Posterior vena cava (tissue), 2 donors: ENCODE data around the gene CCDC86. TPM values are rescaled to one million over a fixed set of nuclear protein-coding genes. Genes with fewer than 3 reads are reported as not detected.

ENCODE experiments used
- DNase-seq: peaks from one replicate; pipeline ENCODE4 v3.0.0-alpha.2; 2020; ENCODE audit warnings: low spot score
- intact Hi-C, 2 donors: fragments of 100-400 bp; cut with DNase I; formaldehyde crosslinking; loops; one replicate each; pipeline versions ENCODE4 v1.14.1 to v1.14.2; 2022 to 2023
- total RNA-seq, 2 donors: library from RNA; stranded (reverse); fragmentation: NEBNext Ultra II Directional; extraction: Animal tissue kit (Norgen Biotek cat#: 25700); gene quantifications; one replicate each; pipeline ENCODE4 v1.2.1, GENCODE V29; 2021
- donor health status: DM: yes; HTN: yes; CAD: no.
- donor health status: DM: yes; HTN: yes; CAD: no.

CCDC86 gene
- total RNA-seq, 2 donors from 2014 or later = 14.9 to 21.9 TPM

DNA sequence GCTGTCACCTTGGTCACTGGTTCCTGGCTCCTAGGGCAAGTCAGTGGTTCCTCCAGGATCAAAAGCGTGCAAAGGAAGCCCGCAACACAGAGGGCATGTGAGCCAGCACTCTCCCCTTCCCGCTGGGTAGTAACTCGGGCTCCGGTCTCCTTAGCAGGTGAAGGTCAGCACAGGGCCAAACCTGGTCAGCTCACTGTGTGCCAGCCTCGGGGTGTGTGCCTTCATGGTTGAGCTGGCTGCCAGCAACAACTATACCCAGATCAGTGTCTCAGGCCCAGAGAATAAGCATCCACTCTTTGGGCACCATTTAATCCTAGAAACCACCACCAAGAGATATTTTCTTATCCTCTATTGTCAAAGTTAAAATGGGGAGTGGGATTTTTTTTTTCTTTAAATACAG, 16.1 kb upstream of the CCDC86 start:
- DNase-seq = no peak
- intact Hi-C loops = loop anchor here in 1 of 2 donors (10.0 kb wide), 1 partner anchor 299 kb away; no protein-coding TSS in a partner anchor

DNA sequence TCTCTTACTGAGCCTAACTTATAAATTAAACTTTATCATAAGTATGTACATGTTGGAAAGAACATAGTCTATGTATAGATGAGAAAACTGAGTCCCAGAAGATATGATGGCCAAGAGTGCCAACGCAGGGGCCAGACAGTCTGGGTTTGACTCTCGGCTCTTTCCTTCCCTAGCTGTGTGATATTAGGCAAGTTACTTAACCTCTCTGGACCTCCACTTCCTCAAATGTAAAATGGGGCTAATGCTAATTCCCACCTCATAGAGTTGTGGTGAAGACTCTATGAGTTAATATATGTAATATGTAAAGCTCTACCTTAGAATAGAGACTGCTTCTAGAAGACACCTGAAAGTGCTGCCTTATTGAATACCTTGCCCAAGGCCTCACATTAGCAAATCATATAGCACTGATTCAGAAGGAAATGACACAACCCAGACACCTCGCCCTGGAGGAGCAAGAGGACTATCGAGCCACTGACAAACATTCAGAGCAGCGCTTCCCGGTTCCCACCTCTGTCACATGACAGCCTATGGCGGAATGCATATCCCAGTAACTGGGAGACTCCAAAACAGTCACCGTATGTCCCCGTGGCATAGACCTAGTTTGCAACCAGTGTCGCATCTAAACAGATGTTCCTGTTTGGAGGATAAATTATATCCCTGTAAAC, 11.3 kb upstream of the CCDC86 start:
- intact Hi-C loops = loop anchor here (5.0 kb wide), 2 partner anchors 67 to 297 kb away; no protein-coding TSS in a partner anchor
- DNase-seq = no peak

DNA sequence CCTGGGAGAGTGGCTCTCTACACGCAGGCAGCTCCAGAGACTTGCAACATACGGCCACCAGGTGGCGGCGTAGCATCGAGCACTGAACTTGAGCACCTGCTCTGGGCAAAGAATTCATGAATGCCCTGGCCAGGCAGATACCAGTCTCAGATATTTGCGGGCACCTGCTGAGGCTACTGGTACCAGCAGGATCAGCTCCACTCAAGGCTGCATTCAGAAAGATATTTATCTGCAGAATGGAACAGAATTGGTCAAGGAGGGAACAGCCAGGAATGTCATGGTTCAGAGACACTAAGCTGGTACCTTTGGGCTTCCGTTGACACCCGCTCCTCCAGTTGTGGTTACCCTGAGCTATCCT, 10.8 kb upstream of the CCDC86 start:
- DNase-seq = peak; percentile 94

DNA sequence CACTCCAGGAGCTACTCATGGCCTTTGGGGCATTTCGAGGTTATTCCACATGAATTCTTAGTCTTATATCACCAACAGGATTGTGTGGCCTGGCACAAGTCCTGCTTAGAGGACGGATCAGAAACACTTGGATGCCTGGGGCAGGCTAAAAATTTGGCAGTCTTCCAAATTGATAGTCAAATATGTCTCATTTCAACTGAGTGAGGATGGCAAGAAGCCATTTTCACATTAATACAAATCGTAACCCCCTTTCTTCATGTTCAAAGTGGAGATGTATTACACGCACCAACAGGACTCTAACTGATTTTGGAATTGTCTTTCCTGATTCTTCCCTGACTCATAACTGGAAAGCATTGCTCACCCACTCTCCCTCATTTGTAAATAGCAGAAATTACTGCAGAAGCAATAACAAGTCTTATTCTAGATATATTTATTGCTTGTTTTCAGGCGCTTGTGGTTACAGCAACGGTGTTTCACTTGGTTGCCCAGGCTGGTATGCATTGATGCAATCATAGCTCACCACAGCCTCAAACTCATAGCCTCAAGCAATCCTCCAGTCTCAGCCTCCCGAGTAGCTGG, 10.3 kb upstream of the CCDC86 start:
- intact Hi-C loops = loop anchor here (5.0 kb wide), 2 partner anchors 66 to 296 kb away; no protein-coding TSS in a partner anchor
- no peak for DNase-seq

More for the DNA sequence above, 10.8 kb upstream of the CCDC86 start:
- intact Hi-C loops = loop anchor here (5.0 kb wide), 2 partner anchors 66 to 296 kb away; no protein-coding TSS in a partner anchor

DNA sequence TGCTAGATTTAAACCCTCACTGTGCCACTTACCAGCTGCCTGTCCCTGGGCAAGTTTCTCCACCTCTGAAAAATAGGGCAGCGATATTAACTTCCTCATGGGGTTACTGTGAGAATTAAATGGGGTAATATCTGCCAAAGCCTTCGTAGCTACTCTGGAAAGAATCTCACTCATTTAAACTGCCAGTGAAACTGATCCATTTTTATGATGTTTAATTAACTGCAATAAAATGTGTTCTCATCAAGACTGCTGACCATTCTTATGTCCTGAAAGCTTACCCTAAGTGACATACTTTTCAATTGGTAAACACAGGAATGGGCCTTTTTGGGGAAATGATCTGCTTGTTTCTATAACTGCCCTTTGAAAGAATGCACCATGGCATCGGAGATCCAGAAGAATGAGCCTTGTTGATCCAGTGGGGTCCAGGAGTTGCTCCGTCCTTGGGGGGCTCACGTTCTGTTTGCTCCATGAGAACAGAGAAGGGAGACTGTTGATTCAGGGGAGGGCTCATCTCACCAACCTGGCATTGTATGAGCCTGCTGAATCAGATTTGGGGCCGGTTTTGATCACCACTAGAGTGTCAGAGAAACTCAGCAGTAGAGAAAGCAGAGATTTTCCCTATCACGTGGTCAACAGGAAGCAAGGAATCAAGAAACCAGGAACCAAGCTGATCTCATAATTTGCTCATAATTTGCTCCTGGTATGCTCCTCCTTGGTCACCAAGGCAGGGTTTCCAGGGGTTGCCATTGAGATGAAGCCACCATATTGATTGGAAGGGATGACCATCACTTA, 7.0 kb upstream of the CCDC86 start:
- intact Hi-C loops = loop anchor here (5.0 kb wide), 2 partner anchors 62 to 292 kb away; no protein-coding TSS in a partner anchor
- no peak for DNase-seq

DNA sequence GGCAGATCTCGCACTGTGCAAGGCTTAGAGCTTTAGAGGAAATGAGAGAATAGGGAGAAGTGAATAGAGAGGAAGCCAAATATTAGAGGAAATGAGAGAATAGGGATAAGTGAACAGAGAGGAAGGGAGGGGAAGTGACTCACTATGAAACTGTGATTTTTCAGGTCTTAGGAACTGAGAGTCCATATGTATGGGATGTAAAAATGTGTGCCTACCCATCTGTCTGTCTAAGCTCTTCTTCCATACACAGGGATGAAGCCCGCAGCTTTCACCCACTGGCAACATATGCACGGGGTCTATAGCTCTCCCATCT, 6.4 kb upstream of the CCDC86 start:
- no peak for DNase-seq
- intact Hi-C loops = loop anchor here in 1 of 2 donors (5.0 kb wide), 1 partner anchor 62 kb away; no protein-coding TSS in a partner anchor

DNA sequence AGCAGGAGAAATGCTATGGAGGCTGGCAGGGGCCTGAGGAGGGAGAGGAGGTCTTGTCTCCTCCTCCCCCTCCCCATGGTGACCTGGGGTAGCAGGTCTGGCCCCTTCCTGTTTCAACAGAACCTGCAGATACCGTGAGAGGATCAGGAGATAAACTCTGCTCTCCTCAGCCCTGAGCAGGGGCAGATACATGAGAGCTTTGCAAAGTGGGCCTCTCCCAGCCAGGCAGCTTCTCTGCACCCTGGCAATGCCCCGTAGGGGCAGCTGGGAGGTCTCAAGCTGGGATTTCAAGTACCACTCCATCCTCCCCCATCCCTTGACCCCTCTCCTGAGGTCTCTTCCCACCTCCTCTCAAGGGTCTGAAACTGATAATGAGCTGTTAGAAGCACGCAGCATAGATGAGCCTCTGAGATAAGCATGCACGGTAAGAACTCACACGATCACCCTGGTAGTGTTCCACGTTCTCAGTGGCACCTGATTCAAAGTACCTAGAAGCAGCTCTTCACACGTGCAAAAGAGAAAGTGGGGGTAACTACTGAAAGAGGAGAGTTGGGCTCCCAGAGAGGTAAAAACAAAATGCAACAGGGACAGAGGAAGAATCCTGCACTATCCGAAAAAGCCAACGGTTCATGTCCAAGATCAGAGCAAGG, 4.9 kb upstream of the CCDC86 start:
- intact Hi-C loops = loop anchor here in 1 of 2 donors (5.0 kb wide), 1 partner anchor 60 kb away; no protein-coding TSS in a partner anchor

DNA sequence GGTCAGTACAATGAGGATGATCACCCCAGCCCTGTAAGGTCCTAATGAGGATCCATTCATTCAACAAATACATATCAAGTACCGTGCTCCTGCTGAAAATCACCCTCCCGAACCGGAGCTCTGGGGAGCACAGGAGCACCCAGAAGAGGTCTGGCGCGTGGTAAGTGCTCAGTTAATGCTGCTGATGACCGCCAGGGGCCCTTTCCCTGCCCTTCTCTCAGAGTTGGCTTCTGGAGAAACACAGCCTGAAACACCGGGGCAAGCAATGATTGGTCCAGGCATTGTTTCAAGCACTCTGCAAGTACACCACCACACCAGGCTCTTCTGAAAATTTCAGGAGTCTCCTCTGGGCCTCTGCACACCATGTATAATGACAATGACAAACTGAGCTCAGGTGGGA, 3.8 kb upstream of the CCDC86 start:
- intact Hi-C loops = loop anchor here in 1 of 2 donors (5.0 kb wide), 1 partner anchor 59 kb away; no protein-coding TSS in a partner anchor
- no peak for DNase-seq

More for the DNA sequence above, 4.9 kb upstream of the CCDC86 start:
- no peak for DNase-seq

DNA sequence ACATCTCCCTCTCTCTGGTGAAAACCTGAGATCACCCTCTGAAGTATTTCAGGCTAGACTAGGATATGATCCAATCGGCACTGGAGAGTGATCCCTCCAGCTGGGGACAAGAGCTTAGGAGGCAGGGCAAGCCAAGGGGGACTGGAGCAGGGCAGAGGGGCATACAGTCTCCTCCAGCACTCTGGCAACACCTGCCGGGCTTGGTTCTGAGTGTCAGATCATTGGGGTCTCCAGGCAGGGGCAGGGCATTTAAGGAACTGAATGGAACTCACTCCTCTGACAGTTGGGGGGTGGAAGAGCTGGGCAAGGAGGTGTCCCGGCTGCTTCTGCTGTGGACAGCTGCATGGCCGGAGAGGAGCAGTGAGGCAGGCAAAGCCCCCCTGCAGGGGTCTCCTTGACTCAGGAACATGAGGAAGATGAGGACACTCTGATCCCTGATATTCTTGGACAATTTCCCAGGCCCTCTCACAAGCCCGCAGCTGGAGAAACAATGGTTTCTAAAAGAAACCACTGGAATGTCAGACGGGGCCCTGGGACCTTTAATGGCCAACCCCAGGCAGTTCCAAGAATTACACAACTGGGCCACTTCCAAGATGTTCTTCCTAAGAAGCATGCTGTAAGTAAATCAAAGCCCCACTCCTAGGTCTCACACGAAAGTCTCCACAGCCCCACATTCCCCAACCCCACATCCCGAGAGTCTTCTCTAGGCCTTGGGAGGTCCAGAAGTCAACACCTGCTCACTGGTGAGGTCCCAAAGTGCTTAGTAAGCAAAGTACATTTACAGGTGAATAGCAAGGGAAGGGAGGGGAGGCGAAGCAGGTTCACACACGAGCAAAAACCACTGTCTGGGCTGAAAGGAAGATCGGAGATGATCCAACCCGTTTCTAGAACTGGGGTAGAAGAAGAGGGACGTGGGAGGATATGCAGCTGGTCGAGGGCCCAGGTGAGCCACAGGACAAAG, 1.2 kb upstream of the CCDC86 start:
- no peak for DNase-seq
- intact Hi-C loops = no loop called here

DNA sequence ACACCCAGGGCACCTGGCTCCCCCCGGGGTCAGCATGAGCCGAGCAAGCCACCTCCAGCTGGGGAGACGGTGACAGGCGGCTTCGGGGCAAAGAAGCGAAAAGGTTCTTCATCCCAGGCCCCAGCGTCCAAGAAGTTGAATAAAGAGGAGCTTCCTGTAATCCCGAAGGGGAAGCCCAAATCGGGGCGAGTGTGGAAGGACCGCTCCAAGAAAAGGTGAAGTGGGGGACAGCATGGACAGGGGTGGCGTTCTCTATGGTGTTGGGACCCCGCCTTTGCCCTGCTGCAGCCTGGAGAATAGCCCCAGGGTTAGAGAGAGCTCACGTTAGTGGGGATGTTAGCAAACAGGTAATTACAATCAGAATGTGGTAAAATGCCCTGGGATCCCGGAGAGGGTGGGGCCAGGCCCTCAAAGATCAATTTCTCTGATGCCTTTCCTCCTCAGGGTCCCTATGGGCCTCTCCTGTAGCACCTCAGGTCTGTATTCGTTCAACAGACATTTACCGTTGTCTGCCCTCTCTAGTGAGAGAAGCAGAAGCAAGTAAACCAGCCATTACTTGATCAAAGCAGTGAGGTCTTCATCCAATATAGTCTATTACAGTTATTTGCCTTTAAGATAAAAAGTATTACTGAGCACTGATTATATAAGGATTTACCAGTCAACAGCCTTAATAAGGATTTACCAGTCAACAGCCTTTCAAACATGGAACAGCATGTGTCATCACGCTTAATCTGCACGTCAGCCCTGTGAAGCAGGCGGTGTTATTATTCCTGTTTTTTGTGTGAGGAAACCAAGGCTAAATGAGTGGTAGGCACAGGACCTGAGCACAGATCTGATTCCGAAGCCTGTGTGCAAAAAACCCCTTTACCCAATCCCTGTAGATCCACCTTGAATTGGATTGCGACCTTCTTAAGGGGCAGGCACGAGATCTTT, 1.0 kb downstream of the CCDC86 start:
- DNase-seq = no peak
- intact Hi-C loops = no loop called here

DNA sequence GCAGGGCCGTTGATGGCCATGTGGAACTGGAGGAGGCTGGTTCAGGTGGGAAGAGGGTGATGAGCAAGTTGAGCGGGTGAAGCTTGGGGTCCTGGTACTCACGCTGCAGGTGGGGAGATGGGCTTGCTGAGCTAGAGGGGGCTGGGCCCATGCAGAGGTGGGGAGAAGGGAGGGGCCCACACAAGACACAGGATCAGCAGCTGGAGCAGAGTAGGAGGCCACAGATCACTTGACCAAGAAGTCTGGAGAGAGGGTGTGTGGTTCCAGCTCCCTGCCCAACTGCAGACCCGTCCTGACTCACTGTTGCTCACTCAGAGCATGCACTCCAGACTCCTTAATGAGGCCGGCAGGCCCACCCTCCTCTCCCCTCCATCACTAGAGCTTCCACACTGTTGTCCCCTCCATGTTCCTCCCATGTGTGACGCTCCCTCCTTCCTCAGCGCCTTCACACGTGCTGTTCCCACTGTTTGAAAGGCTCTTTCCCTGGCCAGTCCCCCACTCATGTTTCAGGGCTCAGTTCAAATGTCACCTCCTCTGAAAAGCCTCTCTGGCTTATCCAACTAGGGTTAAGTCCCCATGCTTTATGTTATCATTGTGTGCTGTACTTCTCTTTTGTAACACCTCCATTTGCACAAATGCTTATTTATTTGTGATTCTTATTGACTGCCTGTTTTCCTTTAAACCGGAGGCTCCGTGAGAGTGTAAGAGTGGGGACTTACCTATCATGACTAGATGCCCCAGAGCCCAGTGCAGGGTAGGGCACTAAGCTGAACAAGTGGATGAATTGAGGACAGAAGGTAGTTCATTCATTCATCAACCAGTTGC, 2.3 kb downstream of the CCDC86 start:
- intact Hi-C loops = no loop called here
- DNase-seq = no peak

DNA sequence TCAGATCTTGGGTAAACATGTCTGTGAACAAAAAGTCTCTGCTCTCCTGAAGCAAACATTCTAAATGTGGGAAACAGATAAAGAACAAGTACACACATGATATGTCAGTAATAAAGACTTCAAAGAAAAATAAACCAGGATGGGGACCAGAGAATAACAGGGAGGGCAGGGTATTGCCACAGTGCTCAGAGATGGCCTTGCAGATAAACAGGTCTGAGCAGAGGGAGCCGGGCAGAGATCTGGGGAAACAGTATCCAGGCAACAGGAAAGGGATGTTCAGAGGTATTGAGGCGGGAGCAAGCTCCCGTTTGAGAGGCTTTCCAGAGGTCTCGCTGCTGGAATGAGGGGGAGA, 2.9 kb downstream of the CCDC86 start:
- intact Hi-C loops = no loop called here
- DNase-seq = no peak

DNA sequence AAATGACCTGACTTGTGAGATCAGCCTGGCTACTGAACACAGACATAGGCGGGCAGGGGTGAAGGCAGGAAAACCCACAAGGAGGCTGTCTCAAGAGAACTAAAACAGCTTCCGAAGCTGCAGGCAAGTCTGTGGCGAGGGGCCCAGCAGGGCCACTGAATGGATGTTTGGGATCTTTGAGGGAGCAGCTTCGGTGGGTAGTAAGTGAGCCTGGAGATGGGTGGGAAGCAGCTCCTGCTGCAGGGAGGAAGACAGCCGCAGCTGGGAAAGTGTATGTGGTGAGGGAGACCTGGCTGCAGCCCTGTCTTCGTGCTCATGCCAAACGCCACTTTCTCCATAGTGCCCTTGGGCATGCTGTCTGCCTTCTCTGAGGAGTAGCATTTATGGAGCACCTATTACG, 3.4 kb downstream of the CCDC86 start:
- DNase-seq = no peak
- intact Hi-C loops = no loop called here

DNA sequence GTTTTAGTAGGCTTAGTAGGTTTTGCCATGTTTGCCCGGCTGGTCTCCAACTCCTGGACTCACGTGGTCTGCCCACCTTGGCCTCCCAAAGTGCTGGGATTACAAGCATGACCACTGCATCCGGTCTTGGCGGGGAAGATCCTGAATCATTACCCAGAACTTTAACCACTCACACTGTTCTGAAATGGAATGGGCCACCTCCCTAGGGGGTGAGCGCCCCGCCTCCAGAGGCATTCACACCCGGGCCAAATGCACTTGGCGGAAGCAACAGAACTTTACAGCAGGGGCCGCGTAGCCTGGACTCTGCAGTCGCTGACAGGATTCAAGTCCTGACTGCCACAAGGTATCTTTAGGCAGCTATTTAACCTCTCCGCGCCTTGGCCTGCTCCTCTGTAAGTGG, 5.4 kb downstream of the CCDC86 start:
- DNase-seq = no peak

DNA sequence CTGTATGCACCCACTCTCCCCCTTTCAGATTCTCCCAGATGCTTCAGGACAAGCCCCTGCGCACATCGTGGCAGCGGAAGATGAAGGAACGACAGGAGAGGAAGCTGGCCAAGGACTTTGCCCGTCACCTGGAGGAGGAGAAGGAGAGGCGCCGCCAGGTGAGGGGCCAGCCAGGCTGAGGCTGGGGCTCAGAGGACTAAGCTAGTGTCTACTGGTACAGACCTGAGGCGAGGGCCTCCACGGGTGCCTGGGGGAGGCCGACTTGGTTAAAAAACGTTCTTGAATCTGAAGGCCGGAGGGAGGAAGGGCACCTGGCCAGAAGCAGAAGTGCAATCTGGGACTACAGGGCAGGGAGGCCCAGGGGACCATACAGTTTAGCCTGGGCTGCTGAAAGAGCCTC, 6.0 kb downstream of the CCDC86 start:
- no peak for DNase-seq
- intact Hi-C loops = no loop called here

More for the DNA sequence above, 5.4 kb downstream of the CCDC86 start:
- intact Hi-C loops = no loop called here

DNA sequence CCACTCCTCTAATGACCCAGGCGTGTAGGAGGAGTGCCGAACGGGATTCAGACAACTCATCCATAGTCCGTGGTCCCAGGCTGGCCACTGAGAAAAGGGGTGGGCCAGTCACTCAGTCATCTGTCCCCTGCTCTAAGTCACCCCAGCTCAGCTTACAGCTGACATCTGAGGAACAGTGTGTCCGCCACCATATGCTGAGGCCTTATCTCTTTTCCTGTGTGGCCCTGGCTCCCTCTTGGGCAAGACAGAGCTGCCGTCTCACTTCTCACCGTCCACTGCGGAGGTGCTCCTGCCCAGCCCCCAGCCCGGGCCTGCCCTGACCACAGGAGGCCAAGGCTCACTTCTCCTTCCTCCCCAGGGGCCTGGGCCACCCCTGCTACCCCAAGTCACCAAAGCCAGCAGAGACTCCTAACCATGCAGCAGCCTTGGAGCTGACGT, 6.8 kb downstream of the CCDC86 start:
- intact Hi-C loops = no loop called here
- no peak for DNase-seq
